IMR-90 (cell line): Measurements from ENCODE around the gene MXRA5.

ENCODE experiments used
- CHD1 ChIP-seq: IDR thresholded peaks from 2 replicates; pipeline ENCODE4 v1.6.1; 2012; ENCODE audit warnings: low read depth, low read length, improper control_type of control experiment
- MXI1 ChIP-seq: IDR thresholded peaks from 2 replicates; pipeline ENCODE4 v1.6.1; 2012; ENCODE audit warnings: low read depth, mild to moderate bottlenecking, low read length, moderate library complexity, borderline replicate concordance
- TF ChIP-seq, protein P1 (sequence below): conservative IDR thresholded peaks from 2 replicates; pipeline ENCODE4 v1.5.1; 2012; ENCODE audit warnings: mild to moderate bottlenecking, low read depth, low read length, improper control_type of control experiment

DNA sequence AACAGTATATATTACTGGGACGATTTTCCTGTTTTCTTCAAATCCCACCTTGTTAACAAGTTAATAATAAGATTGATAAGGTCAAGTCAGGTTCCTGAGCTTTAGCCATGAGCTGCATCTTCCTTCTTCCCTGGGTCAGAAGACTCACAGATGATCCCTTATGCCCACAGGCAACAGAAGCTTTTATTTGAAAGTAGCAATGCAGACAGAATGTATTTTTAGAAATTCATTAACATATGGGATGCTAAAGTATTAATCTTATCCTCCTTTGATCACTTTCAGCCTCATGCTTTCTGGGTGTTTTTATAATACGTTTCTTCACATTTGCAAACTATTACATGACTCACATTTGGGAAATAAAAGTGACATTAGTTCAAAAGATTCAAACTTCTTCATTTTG, 42.0 kb upstream of the MXRA5 start:
- TF ChIP-seq, protein P1, sequence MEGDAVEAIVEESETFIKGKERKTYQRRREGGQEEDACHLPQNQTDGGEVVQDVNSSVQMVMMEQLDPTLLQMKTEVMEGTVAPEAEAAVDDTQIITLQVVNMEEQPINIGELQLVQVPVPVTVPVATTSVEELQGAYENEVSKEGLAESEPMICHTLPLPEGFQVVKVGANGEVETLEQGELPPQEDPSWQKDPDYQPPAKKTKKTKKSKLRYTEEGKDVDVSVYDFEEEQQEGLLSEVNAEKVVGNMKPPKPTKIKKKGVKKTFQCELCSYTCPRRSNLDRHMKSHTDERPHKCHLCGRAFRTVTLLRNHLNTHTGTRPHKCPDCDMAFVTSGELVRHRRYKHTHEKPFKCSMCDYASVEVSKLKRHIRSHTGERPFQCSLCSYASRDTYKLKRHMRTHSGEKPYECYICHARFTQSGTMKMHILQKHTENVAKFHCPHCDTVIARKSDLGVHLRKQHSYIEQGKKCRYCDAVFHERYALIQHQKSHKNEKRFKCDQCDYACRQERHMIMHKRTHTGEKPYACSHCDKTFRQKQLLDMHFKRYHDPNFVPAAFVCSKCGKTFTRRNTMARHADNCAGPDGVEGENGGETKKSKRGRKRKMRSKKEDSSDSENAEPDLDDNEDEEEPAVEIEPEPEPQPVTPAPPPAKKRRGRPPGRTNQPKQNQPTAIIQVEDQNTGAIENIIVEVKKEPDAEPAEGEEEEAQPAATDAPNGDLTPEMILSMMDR, result no peak
- TF ChIP-seq MXI1, result no peak
- TF ChIP-seq CHD1, result no peak
